HEK293 (cell line): ENCODE measurements around the gene BRI3.

Source experiments
- CTCF ChIA-PET: fragments of 350-600 bp; formaldehyde crosslinking; extraction: SDS; loops from one replicate; lab custom pipeline; 2021; ENCODE audit warnings: antibody characterized with exemption; lab: Yijun Ruan, JAX
- POLR2A ChIA-PET: fragments of 300-600 bp; formaldehyde crosslinking; extraction: SDS; loops from one replicate; lab custom pipeline; 2020; ENCODE audit warnings: antibody characterized with exemption, inconsistent platforms; lab: Yijun Ruan, JAX
- H3K27ac ChIP-seq: fragments of 200-500 bp; sonication (Bioruptor generic); 2 replicates; pipeline ENCODE4 v1.5.1; 2014; ENCODE audit warnings: low read depth, low read length, control low read depth, inconsistent platforms; ENCODE audit errors: extremely low read depth
- H3K36me3 ChIP-seq, 2 experiments: fragments of 200-500 bp in 1 of 2; sonication (Bioruptor generic) in 1 of 2; 1 replicate in 1 of 2; 2 replicates in 1 of 2; pipeline ENCODE4 v1.5.1; 2014 to 2017; ENCODE audit warnings: inconsistent platforms in 2 of 2, low read length in 2 of 2; ENCODE audit not compliant: control insufficient read depth in 2 of 2, insufficient read depth in 1 of 2
- H3K4me1 ChIP-seq: fragments of 200-500 bp; sonication (Bioruptor generic); 2 replicates; pipeline ENCODE4 v1.5.1; 2014; ENCODE audit warnings: mild to moderate bottlenecking, low read length, inconsistent platforms; ENCODE audit not compliant: control insufficient read depth, insufficient read depth
- H3K4me3 ChIP-seq: 2 replicates; pipeline ENCODE4 v1.5.1; 2011; ENCODE audit warnings: low read depth, mild to moderate bottlenecking, control low read depth, low read length, moderate library complexity
- H3K9me3 ChIP-seq: fragments of 200-500 bp; sonication (Bioruptor generic); 2 replicates; pipeline ENCODE4 v1.5.1; 2014; ENCODE audit warnings: low read depth, low read length, inconsistent platforms; ENCODE audit not compliant: control insufficient read depth, insufficient read depth
- CTCF ChIP-seq: fragments of 450-650 bp; formaldehyde crosslinking; IDR thresholded peaks from 2 replicates; pipeline ENCODE4 v1.5.1; 2016; ENCODE audit warnings: missing biosample characterization, missing genetic modification characterization
- GFI1B ChIP-seq: fragments of 450-650 bp; formaldehyde crosslinking; IDR thresholded peaks from 2 replicates; pipeline ENCODE4 v1.5.1; 2016; ENCODE audit warnings: missing biosample characterization, missing genetic modification characterization
- HIC1 ChIP-seq: fragments of 450-650 bp; formaldehyde crosslinking; IDR thresholded peaks from 2 replicates; pipeline ENCODE4 v1.5.1; 2016; ENCODE audit warnings: missing biosample characterization, missing genetic modification characterization
- HOXD13 ChIP-seq: sonication (generic); formaldehyde crosslinking; IDR thresholded peaks from 2 replicates; pipeline ENCODE4 v1.8.0; 2022; ENCODE audit warnings: missing genetic modification reagents, borderline replicate concordance
- KLF16 ChIP-seq: fragments of 450-650 bp; formaldehyde crosslinking; IDR thresholded peaks from 2 replicates; pipeline ENCODE4 v1.5.1; 2017; ENCODE audit warnings: missing biosample characterization, missing genetic modification characterization
- PRDM6 ChIP-seq: fragments of 450-650 bp; formaldehyde crosslinking; IDR thresholded peaks from 2 replicates; pipeline ENCODE4 v1.5.1; 2017; ENCODE audit warnings: missing biosample characterization, missing genetic modification characterization
- SP7 ChIP-seq: fragments of 450-650 bp; formaldehyde crosslinking; IDR thresholded peaks from 2 replicates; pipeline ENCODE4 v1.5.1; 2016; ENCODE audit warnings: missing biosample characterization, missing genetic modification characterization
- TCF7L2 ChIP-seq: IDR thresholded peaks from 2 replicates; pipeline ENCODE4 v1.6.1; 2011; ENCODE audit warnings: low read depth, mild to moderate bottlenecking, inconsistent platforms, low read length, moderate library complexity, borderline replicate concordance
- ZBTB11 ChIP-seq: fragments of 450-650 bp; formaldehyde crosslinking; conservative IDR thresholded peaks from 2 replicates; pipeline ENCODE4 v1.5.1; 2016; ENCODE audit warnings: low read depth, missing biosample characterization, missing genetic modification characterization
- ZFP3 ChIP-seq: fragments of 450-650 bp; formaldehyde crosslinking; IDR thresholded peaks from 2 replicates; pipeline ENCODE4 v1.5.1; 2016; ENCODE audit warnings: low read depth, missing biosample characterization, missing genetic modification characterization
- ZNF133 ChIP-seq: fragments of 450-650 bp; formaldehyde crosslinking; IDR thresholded peaks from 2 replicates; pipeline ENCODE4 v1.5.1; 2016; ENCODE audit warnings: missing biosample characterization, missing genetic modification characterization
- ZNF146 ChIP-seq: fragments of 450-650 bp; formaldehyde crosslinking; IDR thresholded peaks from 2 replicates; pipeline ENCODE4 v1.5.1; 2016; ENCODE audit warnings: missing biosample characterization, missing genetic modification characterization
- ZNF302 ChIP-seq: fragments of 450-650 bp; formaldehyde crosslinking; IDR thresholded peaks from 2 replicates; pipeline ENCODE4 v1.5.1; 2016; ENCODE audit warnings: missing biosample characterization, missing genetic modification characterization, low read depth
- ZNF324 ChIP-seq: fragments of 450-650 bp; formaldehyde crosslinking; IDR thresholded peaks from 2 replicates; pipeline ENCODE4 v1.5.1; 2016; ENCODE audit warnings: missing biosample characterization, missing genetic modification characterization
- ZNF37A ChIP-seq: fragments of 450-650 bp; IDR thresholded peaks from 2 replicates; pipeline ENCODE4 v1.5.1; 2018; ENCODE audit warnings: missing biosample characterization, missing genetic modification characterization
- ZNF48 ChIP-seq: fragments of 450-650 bp; formaldehyde crosslinking; IDR thresholded peaks from 2 replicates; pipeline ENCODE4 v1.5.1; 2016; ENCODE audit warnings: missing biosample characterization, missing genetic modification characterization
- ZNF530 ChIP-seq: fragments of 450-650 bp; formaldehyde crosslinking; IDR thresholded peaks from 2 replicates; pipeline ENCODE4 v1.5.1; 2016; ENCODE audit warnings: low read depth, missing biosample characterization, missing genetic modification characterization
- ZNF596 ChIP-seq: fragments of 450-650 bp; IDR thresholded peaks from 2 replicates; pipeline ENCODE4 v1.5.0; 2018; ENCODE audit warnings: missing biosample characterization, mild to moderate bottlenecking, missing genetic modification characterization, moderate library complexity
- ZNF624 ChIP-seq: fragments of 450-650 bp; formaldehyde crosslinking; IDR thresholded peaks from 2 replicates; pipeline ENCODE4 v1.5.1; 2017; ENCODE audit warnings: missing biosample characterization, missing genetic modification characterization
- ZNF658 ChIP-seq: fragments of 450-650 bp; formaldehyde crosslinking; IDR thresholded peaks from 2 replicates; pipeline ENCODE4; 2016; ENCODE audit warnings: missing biosample characterization, missing genetic modification characterization
- ZNF677 ChIP-seq: fragments of 450-650 bp; IDR thresholded peaks from 2 replicates; pipeline ENCODE4 v1.5.0; 2018; ENCODE audit warnings: missing biosample characterization, mild to moderate bottlenecking, missing genetic modification characterization, moderate library complexity
- ZNF704 ChIP-seq: fragments of 450-650 bp; formaldehyde crosslinking; IDR thresholded peaks from 2 replicates; pipeline ENCODE4 v1.5.1; 2016; ENCODE audit warnings: missing biosample characterization, missing genetic modification characterization

Gene BRI3

GRCh38 chr7:98267303-98267702, 14.2 kb upstream of the BRI3 start:
- H3K9me3 ChIP-seq, result no peaks in the 10 kb centered on the region
- no peak overlapping the region for H3K4me3 ChIP-seq
- ChIA-PET CTCF (interaction anchor here (0.6 to 0.7 kb wide), 2 partner anchors 169 to 180 kb away, joined by 3 to 5 read pairs; no protein-coding TSS in a partner anchor), POLR2A (no interaction called here)
- no peaks in the 10 kb centered on the region; a peak in 1 of 3 replicates for H3K36me3 ChIP-seq
- TF ChIP-seq ZBTB11 (tag by site-specific recombination) (no peak), ZNF146 (no peak), GFI1B (tag by site-specific recombination) (no peak), ZNF624 (no peak), ZNF48 (tag by site-specific recombination) (no peak), ZNF596 (tag by site-specific recombination) (no peak), ZNF704 (no peak), ZNF530 (no peak), HIC1 (no peak), ZFP3 (no peak), SP7 (tag by site-specific recombination) (no peak), ZNF302 (tag by site-specific recombination) (no peak), HOXD13 (CRISPR knock-in tag) (no peak), ZNF677 (tag by site-specific recombination) (no peak), TCF7L2 (no peak), ZNF133 (tag by site-specific recombination) (no peak), ZNF324 (no peak), ZNF37A (tag by site-specific recombination) (no peak)
- H3K27ac ChIP-seq, result no peak overlapping the region
- H3K4me1 ChIP-seq, result no peaks in the 10 kb centered on the region

GRCh38 chr7:98276241-98276761, 5.2 kb upstream of the BRI3 start:
- Histone ChIP-seq H3K4me3 (no peak overlapping the region), H3K9me3 (no peaks in the 10 kb centered on the region), H3K27ac (no peak overlapping the region), H3K36me3 (no peaks in the 10 kb centered on the region; a peak in 1 of 3 replicates), H3K4me1 (peaks cover 5% of the 10 kb centered on the region)
- POLR2A ChIA-PET, result no interaction called here
- CTCF ChIA-PET, result interaction anchor here (0.8 kb wide), 1 partner anchor 9 kb away, joined by 3 read pairs; no protein-coding TSS in a partner anchor
- TF ChIP-seq KLF16 (tag by site-specific recombination) (no peak), ZNF658 (tag by site-specific recombination) (no peak), CTCF (tag by site-specific recombination) (no peak), PRDM6 (tag by site-specific recombination) (0 out of 2 replicates have a peak, but pooled peaks have one; percentile 58)
